ENCODE results near the gene SPPL2B.

SPPL2B gene

GRCh38 chr19:2356036-2356646 is 27.7 kb downstream of the SPPL2B start:
- no peak for DNase-seq

DNA sequence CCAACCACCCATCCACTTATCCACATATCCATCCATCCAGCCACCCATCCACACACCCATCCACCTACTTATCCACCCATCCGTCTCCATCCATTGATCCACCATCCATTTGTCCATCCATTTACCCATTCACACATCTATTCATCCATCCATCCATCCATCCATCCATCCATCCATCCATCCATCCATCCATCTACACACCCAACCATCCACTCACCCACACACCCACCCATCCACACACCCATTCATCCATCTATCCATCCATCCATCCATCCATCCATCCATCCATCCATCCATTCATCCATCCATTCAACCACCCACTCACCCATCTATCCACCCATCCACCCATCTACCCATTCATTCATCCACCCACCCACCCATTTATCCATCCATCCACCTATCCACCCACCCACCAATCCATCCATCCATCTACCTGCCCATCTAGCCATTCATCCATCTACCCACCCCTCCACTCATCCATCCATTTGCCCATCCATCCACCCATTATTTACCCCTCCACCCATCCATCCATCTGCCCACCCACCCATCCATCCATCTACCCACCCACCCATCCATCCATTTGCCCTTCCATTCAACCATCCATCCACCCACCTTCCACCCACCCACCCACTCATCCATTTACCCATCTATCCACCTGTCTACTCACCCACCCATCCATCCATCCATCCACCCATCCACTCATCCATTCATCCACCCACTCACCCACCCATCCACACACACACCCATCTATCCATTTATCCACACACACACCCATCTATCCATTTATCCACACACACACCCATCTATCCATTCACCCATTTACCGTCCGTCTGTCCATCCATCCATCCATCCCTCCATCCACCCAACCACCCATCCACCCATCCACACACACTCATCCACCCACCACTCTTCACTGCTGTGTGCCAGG is 29.1 kb downstream of the SPPL2B start:
- no peak for DNase-seq

DNA sequence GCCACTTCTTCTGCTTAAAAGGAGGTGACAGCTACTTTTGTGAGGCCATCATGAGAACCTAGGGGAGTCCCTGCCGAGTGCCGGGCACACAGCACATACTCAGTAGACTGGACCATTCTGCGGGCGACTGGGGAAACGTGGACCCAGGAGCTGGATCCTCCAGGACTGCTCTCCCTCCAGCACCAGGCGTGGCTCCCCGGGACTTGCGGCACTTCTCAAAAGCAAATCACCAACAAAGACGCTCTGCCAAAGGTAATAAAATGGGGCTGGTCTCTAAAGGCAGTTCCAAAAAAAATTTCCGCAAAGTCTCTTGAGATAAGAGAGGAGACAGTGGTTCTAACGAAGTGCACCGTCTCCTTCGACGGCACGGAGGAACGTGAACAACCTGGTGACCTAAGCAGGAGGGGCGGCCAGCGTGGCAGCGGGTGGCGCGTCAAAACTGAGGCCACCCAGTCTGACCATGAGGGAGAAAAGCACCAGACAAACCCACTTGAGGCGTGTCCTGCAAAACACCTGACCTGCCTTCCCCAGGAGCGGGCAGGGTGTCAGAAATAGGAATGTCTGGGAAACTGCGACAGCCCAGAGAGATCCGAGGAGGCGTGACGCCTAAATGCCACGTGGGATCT is 30.2 kb downstream of the SPPL2B start:
- DNase-seq, result no peak

- no peak for DNase-seq
Observed at GRCh38 chr19:2359992-2360685, 31.7 kb downstream of the SPPL2B start, which contains the start of gene TMPRSS9. Gene TMPRSS9 (plus strand): TSS chr19:2360265. CDS start chr19:2389786, 29,521 bp downstream.

GRCh38 chr19:2360833-2361232 is 32.3 kb downstream of the SPPL2B start:
- no peak for DNase-seq

- DNase-seq, result no peak
Observed at GRCh38 chr19:2361246-2362045, 33.0 kb downstream of the SPPL2B start.

DNA sequence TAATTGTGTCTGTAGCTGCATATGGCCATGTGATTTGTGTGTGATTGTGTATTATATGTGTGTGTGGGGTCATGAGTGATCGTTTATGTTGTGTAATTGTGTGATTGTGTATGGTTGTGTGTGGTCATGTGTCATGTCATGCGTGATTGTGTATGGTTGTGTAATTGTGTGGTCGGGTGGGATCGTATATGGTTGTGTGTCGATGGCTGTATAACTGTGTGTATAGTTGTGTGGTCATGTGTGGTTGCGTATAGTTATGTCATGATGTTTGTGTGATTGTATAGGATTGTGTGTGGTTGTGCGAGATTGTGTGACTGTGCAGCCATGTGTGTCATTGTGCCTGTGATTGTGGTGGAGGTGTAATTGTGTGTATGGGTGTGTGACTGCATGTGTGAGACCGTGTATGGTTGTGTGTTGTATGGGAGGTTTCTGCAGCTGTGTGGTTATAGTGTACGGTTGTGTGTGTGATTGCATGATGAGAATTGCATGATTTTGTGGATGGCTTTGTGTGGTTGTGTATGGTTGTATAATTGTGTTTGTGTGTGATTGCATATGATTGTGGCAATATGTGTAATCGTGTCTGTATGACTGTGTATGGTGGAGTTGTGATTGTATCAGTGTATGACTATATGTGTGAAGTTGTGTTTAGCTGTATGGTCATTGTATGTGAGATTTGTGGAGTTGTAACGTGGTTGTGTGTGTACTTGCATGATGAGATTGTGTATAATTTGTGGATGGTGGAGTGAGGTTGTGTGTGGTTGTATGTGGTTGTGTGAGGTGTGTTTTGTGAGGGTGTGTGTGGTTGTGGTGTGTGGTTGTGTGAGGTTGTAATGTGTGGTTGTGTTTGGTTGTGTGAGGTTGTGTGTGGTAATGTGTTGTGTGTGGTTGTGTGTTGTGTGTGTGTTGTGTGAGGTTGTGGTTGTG is 33.8 kb downstream of the SPPL2B start:
- DNase-seq, result no peak

GRCh38 chr19:2362970-2363300 is 34.5 kb downstream of the SPPL2B start:
- DNase-seq, result no peak

DNA sequence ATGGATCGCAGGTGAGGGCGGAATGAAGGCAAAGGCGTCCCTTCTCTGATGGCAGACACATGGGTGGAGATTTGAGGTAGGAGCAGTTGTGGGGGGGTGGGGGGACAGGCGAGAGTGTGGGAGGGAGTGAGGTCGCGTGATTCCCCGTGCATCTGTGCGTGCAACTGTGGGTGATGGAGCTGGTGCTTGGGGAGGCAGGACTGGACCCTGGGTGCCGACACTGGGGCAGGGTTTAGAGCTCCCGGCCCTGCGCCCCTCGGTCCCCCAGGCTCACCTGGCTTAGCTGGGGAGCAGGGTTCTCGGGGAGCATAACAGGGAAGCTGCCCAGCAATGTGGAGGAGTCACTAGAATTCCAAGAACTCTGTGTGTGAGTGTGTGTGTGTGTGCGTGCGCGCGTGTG is 34.9 kb downstream of the SPPL2B start:
- DNase-seq, result no peak

DNA sequence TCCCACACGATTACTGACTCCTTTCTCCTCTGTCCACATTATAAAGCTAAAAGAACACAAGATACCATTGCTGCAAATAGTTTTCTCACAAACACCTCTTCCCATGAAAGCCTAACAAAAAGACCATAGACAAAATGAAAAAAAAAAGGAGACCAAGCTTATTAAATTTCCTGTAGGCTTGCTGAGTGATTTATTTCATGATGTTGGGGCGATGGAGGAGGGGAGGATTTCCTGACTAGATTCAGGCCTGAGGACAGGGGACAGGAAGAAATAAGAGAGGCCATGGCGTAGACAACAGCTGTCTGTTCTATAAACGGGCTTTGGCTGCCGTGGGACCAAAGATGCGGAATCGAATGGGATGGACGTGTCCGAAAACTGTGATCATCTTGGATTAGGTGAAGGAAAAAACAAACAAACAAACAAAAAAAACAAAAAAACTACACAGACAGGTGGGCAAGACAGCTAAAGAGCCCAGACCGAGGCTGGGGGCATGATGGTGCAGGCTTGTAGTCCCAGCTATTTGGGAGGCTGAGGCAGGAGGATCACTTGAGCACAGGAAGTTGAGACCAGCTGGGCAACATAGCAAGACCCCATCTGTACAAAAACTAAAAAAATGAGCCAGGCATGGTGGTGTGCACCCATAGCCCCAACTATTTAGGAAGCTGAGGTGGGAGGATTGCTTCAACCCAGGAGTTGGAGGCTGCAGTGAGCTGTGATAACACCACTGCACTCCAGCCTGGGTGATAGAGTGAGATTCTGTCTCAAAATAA is 36.9 kb downstream of the SPPL2B start:
- DNase-seq, result no peak

- peak; percentile 35 for DNase-seq
Observed at GRCh38 chr19:2371656-2372055, 43.2 kb downstream of the SPPL2B start.

DNA sequence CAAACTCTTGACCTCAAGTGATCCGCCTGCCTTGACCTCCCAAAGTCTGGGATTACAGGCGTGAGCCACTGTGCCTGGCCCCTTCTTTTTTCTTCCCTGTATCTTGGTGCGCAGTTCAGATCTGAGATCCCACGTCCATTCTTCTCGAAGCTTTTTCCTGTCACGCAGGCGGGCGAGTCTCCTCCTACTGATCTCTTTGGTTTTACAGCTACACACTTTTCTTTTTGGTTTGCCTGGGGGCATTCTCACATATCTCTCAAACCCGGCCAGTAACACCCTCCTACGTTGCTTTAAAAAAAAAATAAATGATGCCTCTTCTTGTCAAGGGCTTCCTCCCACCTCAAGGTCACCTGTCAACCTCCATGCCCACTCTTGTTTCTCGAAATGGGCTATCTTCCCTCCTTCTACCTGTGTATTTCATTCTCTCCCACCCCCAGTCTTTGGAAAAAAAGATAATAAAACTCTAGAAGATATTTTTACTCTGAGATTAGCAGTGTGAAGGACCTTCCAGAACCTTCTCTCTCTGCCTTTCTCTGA is 43.7 kb downstream of the SPPL2B start:
- DNase-seq, result no peak

DNA sequence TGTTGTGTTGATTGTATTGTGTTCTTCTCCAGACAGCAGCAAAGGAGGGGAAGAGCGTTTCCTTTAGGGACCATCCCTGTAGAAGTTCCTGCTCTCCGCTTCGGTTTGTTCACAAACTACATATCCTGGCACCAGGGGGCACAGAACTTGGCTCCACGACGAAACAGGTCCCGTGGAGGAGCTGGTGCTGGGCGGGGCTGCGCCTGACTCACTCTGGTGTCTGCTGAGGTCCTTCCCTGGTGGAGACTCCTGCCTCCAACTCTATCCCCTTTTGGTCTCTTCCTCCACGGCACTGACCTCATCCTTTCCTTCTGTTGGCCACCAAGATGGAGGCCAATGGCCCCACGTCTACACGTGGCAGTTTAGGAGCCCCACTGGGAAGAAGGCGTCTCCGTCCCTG is 46.3 kb downstream of the SPPL2B start:
- DNase-seq, result no peak

- no peak for DNase-seq
Observed at GRCh38 chr19:2375353-2376121, 47.1 kb downstream of the SPPL2B start.

DNA sequence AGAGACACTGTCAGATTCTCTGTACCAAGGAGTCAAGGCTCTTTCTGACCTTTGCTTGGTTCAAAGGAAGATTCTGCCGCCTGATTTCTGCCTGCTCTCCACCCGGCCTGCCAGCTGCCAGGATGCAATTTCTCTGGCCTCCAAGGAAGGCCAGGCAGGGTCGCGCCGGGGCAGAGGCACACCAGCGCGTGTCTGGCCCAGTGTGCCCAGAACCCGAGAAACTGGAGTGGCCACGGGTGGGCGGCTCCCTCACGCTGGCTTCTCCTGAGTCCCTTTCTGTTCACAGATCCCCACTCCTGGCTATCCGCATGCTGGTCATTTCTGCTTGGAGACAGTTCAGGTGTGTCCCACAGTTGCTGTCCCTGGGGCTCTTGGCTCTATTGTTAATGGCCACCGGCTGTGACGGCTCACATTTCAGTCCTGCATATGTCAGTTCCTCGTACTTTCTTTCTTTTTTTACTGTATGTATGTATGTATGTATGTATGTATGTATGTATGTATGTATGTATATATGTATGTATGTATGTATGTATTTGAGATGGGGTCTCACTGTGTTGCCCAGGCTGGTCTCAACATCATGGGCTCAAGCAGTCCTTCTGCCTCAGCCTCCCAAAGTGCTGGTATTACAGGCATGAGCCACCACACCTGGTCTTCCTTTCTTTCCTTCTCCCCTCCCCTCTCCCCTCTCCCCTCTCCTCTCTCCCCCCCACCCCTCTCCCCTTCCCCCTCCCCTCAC is 48.5 kb downstream of the SPPL2B start:
- no peak for DNase-seq

DNA sequence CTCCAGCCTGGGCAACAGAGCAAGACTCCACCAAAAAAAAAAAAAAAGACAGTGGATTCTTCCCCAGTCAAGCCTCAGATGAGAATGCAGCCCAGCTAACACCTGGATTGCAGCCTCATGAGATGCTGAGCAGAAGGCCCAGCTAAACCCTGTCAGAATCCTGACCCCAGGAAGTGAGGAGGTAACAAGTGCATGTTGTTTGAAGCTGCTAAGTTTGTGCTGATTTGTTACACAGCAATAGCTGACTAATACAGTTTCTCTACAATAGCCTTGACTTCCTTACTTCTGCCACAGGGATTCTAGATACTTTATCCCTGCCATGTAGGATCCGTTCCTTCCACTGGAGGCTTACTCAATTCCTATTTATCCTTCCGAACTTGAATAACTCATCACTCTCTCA is 52.1 kb downstream of the SPPL2B start:
- no peak for DNase-seq

GRCh38 chr19:2381148-2381820 is 52.8 kb downstream of the SPPL2B start:
- DNase-seq, result no peak

All from T1000 (cell line).